DND-41 (cell line): ENCODE data around the gene LRIT1.
A peak's percentile ranks its signal among the peaks of the same experiment; 100 is the strongest.
"Not testable (repeated sequence)": the region's sequence is repeated elsewhere in the genome, so short reads cannot be mapped to it uniquely, and the experiment has no call there.

Source experiments
- ATAC-seq: fragments of 200-7000 bp; cut with Tn5 transposase; 3 replicates; pipeline ENCODE4 v1.9.1; 2021; ENCODE audit warnings: low read depth; ENCODE audit not compliant: insufficient read depth
- DNase-seq: peaks from one replicate; pipeline ENCODE4 v3.0.0-alpha.2; 2020
- H2AFZ ChIP-seq: 2 replicates; pipeline ENCODE4 v1.6.0; 2012; ENCODE audit warnings: low read depth, low read length
- H3K27ac ChIP-seq: 2 replicates; pipeline ENCODE4 v1.5.1; 2012; ENCODE audit warnings: low read length, inconsistent platforms
- H3K27me3 ChIP-seq: fragments of 200-600 bp; sonication (generic); 2 replicates; pipeline ENCODE4 v1.6.0; 2012; ENCODE audit warnings: low read length, mild to moderate bottlenecking, inconsistent platforms; ENCODE audit not compliant: insufficient read depth, poor library complexity
- H3K36me3 ChIP-seq: 2 replicates; pipeline ENCODE4 v1.5.1; 2012; ENCODE audit warnings: low read length, inconsistent platforms; ENCODE audit not compliant: insufficient read depth
- H3K4me1 ChIP-seq: 2 replicates; pipeline ENCODE4 v1.5.1; 2012; ENCODE audit warnings: mild to moderate bottlenecking, low read length; ENCODE audit not compliant: insufficient read depth
- H3K4me2 ChIP-seq: 2 replicates; pipeline ENCODE4 v1.6.0; 2012; ENCODE audit warnings: mild to moderate bottlenecking, moderate library complexity, low read length, inconsistent platforms; ENCODE audit not compliant: insufficient read depth
- H3K4me3 ChIP-seq, 2 experiments: fragments of 200-600 bp in 1 of 2; shearing (Covaris generic) in 1 of 2; 2 replicates each; pipeline ENCODE4 v1.5.1; 2012 to 2016; ENCODE audit warnings: inconsistent platforms in 2 of 2, low read length in 2 of 2, mild to moderate bottlenecking in 2 of 2, low read depth in 1 of 2, moderate library complexity in 1 of 2
- H3K79me2 ChIP-seq: 2 replicates; pipeline ENCODE4 v1.6.0; 2012; ENCODE audit warnings: low read length, inconsistent platforms; ENCODE audit not compliant: insufficient read depth
- H3K9ac ChIP-seq: 2 replicates; pipeline ENCODE4 v1.6.0; 2012; ENCODE audit warnings: low read depth, mild to moderate bottlenecking, inconsistent platforms, low read length, moderate library complexity
- H3K9me3 ChIP-seq: 2 replicates; pipeline ENCODE4 v1.5.1; 2012; ENCODE audit warnings: low read length, moderate library complexity, mild to moderate bottlenecking, inconsistent platforms; ENCODE audit not compliant: insufficient read depth, severe bottlenecking
- H4K20me1 ChIP-seq: 2 replicates; pipeline ENCODE4 v1.6.0; 2012; ENCODE audit warnings: low read length; ENCODE audit not compliant: insufficient read depth
- EZH2 ChIP-seq: IDR thresholded peaks from 3 replicates; pipeline ENCODE4 v1.6.1; 2012; ENCODE audit warnings: borderline replicate concordance, low read depth, mild to moderate bottlenecking, moderate library complexity, low read length, inconsistent platforms; ENCODE audit not compliant: severe bottlenecking
- TF ChIP-seq, protein P1 (sequence below): IDR thresholded peaks from 2 replicates; pipeline ENCODE4 v1.5.1; 2012; ENCODE audit warnings: borderline replicate concordance, low read length, moderate library complexity, mild to moderate bottlenecking; ENCODE audit not compliant: poor library complexity, severe bottlenecking; ENCODE audit errors: extremely low read depth

Gene LRIT1

DNA sequence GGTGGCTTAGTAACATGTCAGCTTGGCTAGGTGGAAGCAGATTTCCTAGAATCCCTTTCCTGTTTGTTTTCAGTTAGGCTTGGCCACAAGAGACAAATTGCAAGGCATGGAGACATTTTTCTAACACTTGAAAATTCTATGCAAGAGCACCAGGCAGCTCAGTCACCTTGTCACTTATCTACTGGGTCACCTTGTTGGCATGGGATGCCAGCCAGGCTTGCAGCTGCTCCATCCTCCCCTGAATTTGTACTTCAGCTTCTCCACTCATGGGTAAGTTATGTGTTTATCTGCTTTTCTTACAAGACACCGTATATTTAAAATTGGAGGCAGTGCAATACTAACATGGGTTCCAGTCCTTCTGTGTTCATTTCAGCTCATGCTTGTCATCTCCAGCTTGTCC, 46.8 kb upstream of the LRIT1 start:
- no peak overlapping the region for H2AFZ ChIP-seq
- H3K27ac ChIP-seq = no peak overlapping the region
- H3K4me2 ChIP-seq = no peak overlapping the region
- H3K4me3 ChIP-seq = no peak overlapping the region
- ATAC-seq = no peak
- no peak overlapping the region for H3K9ac ChIP-seq
- no peaks in the 10 kb centered on the region for H3K9me3 ChIP-seq
- H4K20me1 ChIP-seq = no peaks in the 10 kb centered on the region
- H3K27me3 ChIP-seq = no peaks in the 10 kb centered on the region
- TF ChIP-seq, protein P1, sequence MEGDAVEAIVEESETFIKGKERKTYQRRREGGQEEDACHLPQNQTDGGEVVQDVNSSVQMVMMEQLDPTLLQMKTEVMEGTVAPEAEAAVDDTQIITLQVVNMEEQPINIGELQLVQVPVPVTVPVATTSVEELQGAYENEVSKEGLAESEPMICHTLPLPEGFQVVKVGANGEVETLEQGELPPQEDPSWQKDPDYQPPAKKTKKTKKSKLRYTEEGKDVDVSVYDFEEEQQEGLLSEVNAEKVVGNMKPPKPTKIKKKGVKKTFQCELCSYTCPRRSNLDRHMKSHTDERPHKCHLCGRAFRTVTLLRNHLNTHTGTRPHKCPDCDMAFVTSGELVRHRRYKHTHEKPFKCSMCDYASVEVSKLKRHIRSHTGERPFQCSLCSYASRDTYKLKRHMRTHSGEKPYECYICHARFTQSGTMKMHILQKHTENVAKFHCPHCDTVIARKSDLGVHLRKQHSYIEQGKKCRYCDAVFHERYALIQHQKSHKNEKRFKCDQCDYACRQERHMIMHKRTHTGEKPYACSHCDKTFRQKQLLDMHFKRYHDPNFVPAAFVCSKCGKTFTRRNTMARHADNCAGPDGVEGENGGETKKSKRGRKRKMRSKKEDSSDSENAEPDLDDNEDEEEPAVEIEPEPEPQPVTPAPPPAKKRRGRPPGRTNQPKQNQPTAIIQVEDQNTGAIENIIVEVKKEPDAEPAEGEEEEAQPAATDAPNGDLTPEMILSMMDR = no peak
- TF ChIP-seq EZH2 = no peak
- no peaks in the 10 kb centered on the region for H3K36me3 ChIP-seq
- no peak for DNase-seq
- peaks cover 2% of the 10 kb centered on the region for H3K4me1 ChIP-seq
- H3K79me2 ChIP-seq = no peaks in the 10 kb centered on the region

- Histone ChIP-seq H3K4me1 (no peaks in the 10 kb centered on the region), H3K36me3 (no peaks in the 10 kb centered on the region), H3K9ac (no peak overlapping the region), H3K79me2 (no peaks in the 10 kb centered on the region), H4K20me1 (no peaks in the 10 kb centered on the region), H3K27ac (no peak overlapping the region), H3K27me3 (no peaks in the 10 kb centered on the region), H2AFZ (no peak overlapping the region), H3K4me3 (no peak overlapping the region), H3K4me2 (no peak overlapping the region), H3K9me3 (no peaks in the 10 kb centered on the region)
- ATAC-seq (no peak), DNase-seq (no peak)
- TF ChIP-seq EZH2 = no peak
- TF ChIP-seq, protein P1 = no peak
Measured at GRCh38 chr10:84286695-84287094, 45.3 kb upstream of the LRIT1 start.

- not testable (repeated sequence) for ATAC-seq, H3K4me2 ChIP-seq, H3K27ac ChIP-seq, H3K4me1 ChIP-seq, DNase-seq, H3K79me2 ChIP-seq, H3K27me3 ChIP-seq, H3K9ac ChIP-seq, H2AFZ ChIP-seq, H3K4me3 ChIP-seq, H3K9me3 ChIP-seq, H4K20me1 ChIP-seq, H3K36me3 ChIP-seq
Measured at GRCh38 chr10:84279876-84280475, 38.6 kb upstream of the LRIT1 start.

DNA sequence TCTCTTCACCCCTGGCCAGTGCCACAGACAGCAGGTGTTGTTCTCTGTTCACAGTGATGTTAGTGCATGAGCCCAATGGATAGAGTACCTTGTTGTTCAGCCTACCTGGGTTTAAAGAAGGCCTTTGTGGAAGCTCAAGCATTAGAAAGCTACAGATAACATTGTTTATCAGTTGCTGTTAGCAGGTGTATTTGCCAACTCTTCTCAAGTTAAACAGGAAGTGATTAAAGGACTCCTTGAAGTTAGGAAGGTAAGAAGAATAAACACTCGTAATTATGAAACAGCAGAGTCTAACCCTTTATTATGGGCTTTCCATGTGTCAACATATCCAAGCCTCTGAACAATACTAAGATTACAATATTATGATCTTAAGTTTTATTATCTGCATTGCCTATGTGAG, 29.4 kb upstream of the LRIT1 start:
- DNase-seq = no peak
- Histone ChIP-seq H2AFZ (no peak overlapping the region), H3K79me2 (no peaks in the 10 kb centered on the region), H3K9me3 (no peaks in the 10 kb centered on the region), H3K27me3 (no peaks in the 10 kb centered on the region), H3K9ac (no peak overlapping the region), H3K4me3 (no peak overlapping the region), H3K4me1 (peaks cover 7% of the 10 kb centered on the region), H4K20me1 (no peaks in the 10 kb centered on the region), H3K36me3 (no peaks in the 10 kb centered on the region), H3K27ac (no peak overlapping the region), H3K4me2 (no peak overlapping the region)
- peak; percentile 42; the same call in 2 of the 3 replicates for ATAC-seq
- no peak for TF ChIP-seq EZH2
- TF ChIP-seq, protein P1 = no peak
